HG03439 (cell line): Measurements from ENCODE around the gene OAS1.
"Not testable (repeated sequence)": the region's sequence is repeated elsewhere in the genome, so short reads cannot be mapped to it uniquely, and the experiment has no call there.

ENCODE experiments used
- ATAC-seq: cut with Tn5 transposase; IDR thresholded peaks from one replicate; pipeline ENCODE4 v1.9.1; 2021; ENCODE audit warnings: mild to moderate bottlenecking, moderate library complexity; ENCODE audit not compliant: unreplicated experiment

The OAS1 gene

DNA sequence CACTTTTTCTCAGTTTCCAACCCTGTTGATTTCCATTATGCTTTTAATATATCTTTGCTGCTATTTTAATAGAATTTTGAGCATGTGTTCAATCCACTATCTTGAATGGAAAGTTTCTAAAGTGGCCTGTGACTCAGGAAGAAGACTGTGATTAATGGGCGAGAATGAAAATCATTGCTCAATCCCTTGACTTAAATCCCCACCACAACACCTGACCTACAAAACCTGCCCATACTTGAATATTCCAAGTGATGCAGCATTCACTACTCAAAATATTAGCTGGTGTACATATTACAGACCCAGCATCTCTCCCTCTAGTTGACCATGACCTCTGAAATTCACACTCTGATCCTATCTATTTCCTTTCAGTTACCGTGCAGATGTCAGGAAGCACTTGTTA lies 30.2 kb downstream of the OAS1 start:
- ATAC-seq: no peak

DNA sequence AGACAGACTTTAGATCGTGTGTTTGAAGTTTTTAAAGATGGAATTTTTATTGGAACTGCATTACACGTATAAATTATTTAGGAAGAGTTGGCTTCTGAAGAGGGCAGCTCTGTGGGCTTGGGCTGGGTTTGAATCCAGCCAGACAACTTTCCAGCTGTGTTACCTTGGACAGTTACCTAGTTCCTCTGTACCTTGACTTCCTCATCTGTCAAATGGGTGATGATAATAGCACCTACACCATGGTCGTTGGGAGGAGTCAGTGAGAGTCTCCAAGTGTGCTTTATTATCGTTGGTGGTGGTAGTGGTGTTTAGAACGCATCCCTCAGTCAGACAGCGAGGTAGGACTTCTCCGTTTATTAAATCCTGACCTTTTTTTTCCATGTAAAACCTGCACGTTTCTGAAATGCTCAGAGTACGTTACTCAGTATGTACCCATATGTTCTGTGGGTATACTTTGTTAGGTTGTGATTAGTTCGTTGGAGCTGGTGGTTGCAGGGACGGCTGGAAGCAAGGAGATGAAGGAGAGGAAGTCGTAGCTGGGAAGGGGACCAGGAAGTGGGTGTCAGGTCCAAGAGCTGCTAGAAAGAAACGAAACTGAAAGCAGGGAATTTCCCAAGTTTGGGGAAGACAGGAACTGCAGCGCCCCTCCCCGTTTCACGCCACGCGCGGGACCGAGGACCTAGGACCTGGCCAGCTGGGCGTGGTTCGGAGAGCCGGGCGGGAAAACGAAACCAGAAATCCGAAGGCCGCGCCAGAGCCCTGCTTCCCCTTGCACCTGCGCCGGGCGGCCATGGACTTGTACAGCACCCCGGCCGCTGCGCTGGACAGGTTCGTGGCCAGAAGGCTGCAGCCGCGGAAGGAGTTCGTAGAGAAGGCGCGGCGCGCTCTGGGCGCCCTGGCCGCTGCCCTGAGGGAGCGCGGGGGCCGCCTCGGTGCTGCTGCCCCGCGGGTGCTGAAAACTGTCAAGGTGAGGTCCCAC lies 31.3 kb downstream of the OAS1 start, which contains the start of gene OAS3:
Gene OAS3 (plus strand): TSS at position 734 of the 979 bp plus-strand sequence. CDS start 57 bp downstream, at position 791.
- ATAC-seq: no peak

DNA sequence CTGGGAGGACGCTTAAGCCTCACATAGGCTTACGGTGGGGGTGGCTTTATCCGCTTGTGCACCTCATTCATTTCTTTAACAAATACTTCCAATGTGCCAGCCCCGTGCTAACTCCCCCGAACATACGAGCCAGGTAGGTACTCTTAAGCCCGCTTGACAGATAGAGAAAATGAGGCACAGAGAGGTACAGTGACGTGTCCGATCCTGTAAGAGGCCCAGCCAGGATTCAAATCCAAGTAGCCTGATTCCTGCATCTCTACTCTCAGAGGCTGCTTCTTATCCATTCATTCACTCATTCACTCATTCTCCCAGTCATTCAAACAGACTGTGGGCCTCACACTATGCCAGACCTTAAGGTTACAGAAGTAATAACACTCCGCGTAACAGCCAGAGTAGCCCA lies 32.0 kb downstream of the OAS1 start:
- no peak for ATAC-seq

DNA sequence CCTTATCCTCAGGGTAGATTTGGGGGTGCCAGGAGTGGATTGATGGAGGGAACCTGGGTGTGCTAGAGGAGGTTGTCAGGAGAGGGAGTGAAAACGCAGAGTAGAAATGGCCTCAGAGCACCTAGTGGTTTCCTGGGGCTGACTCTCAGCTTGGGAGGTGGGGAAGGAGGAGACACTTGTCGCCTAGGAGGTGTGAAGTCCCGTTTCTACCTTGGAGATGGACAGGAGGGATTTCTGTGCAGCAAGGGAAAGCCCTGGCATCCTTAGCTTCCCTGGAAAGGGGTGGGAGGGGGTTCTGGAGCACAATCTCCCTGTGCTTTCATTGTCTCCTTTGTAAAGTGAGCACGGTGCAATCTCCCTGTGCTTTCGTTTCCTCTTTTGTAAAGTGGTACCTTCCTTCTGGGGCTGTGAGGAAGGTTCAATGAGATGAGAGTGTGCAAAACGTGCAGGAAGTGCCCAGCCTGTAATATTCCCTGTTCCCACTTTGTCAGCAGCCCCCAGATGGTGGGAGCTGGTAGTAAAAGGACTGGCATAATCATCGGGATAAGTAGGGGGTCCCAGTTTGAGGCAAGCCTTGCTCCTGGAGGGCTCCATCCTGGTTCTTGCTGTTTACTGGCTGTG lies 33.1 kb downstream of the OAS1 start:
- no peak for ATAC-seq

DNA sequence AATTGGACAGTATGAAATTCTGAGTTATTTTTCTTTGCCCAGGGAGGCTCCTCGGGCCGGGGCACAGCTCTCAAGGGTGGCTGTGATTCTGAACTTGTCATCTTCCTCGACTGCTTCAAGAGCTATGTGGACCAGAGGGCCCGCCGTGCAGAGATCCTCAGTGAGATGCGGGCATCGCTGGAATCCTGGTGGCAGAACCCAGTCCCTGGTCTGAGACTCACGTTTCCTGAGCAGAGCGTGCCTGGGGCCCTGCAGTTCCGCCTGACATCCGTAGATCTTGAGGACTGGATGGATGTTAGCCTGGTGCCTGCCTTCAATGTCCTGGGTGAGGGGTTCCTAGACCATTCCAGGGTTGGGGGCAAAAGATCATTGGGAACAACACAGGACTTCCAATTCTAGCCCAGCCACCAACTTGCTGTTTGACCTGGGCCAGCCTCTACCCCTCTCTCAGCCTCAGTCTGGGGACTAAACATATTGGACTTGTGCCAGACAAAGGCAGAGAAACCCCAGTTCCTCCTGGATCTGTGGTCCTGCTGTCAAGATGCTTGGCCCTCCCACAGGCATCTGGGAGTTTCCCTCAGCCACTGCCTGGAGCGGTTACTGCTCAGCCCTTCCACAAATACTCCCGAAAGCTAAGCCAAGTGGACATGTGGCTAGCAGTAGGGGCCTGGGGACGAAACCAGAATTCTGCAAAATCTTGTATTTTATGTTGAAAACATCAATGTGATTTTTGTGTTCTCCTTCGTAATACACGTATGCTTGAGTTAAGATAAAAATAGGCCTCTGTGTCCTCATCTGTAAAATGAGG lies 35.0 kb downstream of the OAS1 start:
- ATAC-seq: no peak

DNA sequence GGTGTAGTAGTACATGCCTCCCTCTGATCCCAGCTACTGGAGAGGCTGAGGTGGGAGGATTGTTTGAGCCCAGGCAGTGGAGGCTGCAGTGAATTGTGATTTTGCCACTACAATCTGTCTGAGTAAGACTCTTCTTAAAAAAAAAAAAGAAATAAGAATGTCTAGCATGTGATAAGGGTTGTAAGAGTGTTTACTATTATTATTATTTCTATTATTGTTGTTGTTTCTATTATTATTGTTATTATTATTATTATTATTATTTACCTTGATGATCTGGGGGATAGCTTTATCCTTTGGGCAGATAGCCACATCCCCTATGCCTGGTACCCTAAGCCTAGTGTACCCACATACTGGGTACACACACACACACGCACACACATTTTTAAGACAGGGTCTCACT lies 35.8 kb downstream of the OAS1 start:
- no peak for ATAC-seq

DNA sequence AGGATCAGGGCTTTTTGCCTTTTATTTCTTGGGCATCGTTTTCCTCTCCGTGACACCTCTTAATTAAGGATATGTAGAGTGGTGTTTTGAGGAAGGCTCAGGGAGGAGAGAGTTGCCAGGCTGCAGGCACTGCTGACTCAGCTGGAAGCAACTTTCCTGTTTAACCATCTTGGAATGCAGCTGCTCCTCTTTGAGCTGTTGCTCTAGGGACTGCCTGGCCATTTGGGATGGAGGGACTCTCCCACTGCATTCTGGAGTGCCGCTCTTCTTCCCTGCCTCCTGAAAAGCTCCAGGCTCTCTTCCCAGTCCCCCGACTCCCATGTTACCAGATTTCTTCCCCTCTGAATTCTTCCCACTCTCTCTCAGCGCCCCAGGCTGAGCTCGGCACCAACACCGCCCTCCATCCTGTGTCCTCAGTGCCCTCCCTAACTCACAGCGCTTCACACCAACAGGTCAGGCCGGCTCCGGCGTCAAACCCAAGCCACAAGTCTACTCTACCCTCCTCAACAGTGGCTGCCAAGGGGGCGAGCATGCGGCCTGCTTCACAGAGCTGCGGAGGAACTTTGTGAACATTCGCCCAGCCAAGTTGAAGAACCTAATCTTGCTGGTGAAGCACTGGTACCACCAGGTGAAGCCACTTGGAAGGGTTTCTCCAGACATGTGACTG lies 37.4 kb downstream of the OAS1 start:
- no peak for ATAC-seq

DNA sequence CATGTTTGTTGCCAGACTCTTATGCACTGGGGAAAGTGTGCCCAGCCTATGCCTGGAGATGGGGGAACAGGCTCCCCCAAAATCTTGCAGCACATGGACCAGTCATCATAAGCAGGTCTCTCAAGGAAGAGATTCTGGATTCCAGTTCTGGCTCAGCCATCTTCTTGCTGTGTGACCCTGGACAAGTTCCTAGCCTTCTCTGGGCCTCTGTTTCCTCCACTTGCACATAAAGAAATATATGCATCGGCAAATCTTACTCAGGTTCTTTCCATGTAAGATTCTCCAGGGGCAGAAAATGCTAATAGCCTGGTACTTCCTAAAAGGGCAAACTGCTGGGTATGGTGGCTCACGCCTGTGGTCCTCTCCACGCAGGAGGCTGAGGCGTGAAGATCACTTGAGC lies 38.8 kb downstream of the OAS1 start:
- no peak for ATAC-seq

DNA sequence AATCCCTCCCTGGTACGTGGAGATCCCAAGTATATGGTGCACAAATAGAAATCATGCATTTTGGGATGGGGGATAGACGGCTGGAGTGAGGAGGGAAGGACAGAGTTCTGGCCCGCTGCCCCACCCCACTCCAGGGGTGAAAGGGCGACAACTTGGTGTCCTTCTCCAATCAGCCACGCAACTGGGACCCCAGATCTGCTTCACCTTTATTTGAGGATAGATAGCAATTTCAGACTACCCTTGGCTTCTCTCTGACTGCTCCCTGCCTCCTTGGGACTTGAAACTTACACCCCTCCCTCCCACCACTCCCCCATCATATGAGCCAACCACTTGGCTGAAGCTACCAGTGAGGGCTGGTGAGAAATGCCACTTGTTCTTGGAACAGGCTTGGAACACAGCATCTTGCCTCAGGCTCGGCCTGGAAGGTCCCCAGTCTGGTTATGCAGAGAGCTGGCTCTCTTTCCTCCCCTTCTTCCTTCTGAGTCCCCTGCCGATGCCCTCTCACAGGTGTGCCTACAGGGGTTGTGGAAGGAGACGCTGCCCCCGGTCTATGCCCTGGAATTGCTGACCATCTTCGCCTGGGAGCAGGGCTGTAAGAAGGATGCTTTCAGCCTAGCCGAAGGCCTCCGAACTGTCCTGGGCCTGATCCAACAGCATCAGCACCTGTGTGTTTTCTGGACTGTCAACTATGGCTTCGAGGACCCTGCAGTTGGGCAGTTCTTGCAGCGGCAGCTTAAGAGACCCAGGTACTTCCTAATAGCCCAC lies 39.7 kb downstream of the OAS1 start:
- no peak for ATAC-seq

DNA sequence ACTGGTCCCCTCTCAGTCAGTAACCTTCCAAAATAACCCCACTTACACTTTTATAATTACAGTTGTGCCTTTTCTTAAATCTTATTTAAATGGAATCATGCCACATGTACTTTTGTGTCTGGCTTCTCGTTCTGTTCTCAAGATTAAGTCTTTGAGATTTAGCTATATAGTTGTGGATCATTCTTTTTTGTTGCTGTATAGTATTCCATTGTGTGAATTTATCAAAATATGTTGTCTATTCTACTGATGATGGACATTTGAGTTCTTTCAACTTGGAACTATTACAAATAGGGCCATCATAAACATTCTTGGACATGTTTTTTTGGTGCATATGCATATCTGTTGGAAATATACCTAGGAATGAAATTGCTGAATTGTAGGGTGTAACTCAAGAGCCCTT lies 40.6 kb downstream of the OAS1 start:
- ATAC-seq: no peak

DNA sequence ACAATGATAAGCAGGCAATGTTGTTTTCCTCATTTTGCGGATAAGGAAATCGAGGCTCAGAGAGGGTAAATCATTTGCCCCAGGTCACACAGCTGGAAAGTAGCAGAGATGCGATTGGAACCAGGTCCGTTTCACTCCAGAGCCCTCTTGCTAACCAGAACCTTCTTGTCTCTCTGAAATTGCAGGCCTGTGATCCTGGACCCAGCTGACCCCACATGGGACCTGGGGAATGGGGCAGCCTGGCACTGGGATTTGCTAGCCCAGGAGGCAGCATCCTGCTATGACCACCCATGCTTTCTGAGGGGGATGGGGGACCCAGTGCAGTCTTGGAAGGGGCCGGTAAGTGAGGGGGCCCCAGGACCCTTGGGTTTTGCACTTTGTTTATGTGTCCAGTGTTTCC lies 41.0 kb downstream of the OAS1 start:
- no peak for ATAC-seq

DNA sequence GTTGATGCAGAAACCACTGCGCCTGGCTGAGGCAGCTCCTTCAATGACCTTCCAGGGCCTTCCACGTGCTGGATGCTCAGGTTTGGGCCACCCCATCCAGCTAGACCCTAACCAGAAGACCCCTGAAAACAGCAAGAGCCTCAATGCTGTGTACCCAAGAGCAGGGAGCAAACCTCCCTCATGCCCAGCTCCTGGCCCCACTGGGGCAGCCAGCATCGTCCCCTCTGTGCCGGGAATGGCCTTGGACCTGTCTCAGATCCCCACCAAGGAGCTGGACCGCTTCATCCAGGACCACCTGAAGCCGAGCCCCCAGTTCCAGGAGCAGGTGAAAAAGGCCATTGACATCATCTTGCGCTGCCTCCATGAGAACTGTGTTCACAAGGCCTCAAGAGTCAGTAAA lies 42.0 kb downstream of the OAS1 start:
- no peak for ATAC-seq

DNA sequence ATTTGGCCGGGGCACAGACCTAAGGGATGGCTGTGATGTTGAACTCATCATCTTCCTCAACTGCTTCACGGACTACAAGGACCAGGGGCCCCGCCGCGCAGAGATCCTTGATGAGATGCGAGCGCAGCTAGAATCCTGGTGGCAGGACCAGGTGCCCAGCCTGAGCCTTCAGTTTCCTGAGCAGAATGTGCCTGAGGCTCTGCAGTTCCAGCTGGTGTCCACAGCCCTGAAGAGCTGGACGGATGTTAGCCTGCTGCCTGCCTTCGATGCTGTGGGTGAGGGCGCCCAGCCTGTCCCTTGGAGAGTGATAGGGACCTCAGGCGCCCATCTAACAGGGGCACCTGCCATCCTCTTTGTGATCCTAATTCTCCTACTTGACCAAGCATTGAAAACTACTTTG lies 43.9 kb downstream of the OAS1 start:
- ATAC-seq: no peak

DNA sequence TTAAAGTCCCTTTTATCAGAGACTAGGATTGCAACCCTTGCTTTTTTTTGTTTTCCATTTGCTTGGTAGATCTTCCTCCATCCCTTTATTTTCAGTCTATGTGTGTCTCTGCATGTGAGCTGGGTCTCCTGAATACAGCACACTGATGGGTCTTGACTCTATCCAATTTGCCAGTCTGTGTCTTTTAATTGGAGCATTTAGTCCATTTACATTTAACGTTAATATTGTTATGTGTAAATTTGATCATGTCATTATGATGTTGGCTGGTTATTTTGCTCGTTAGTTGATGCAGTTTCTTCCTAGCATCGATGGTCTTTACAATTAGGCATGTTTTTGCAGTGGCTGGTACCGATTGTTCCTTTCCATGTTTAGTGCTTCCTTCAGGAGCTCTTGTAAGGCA lies 50.4 kb downstream of the OAS1 start:
- ATAC-seq: not testable (repeated sequence)

DNA sequence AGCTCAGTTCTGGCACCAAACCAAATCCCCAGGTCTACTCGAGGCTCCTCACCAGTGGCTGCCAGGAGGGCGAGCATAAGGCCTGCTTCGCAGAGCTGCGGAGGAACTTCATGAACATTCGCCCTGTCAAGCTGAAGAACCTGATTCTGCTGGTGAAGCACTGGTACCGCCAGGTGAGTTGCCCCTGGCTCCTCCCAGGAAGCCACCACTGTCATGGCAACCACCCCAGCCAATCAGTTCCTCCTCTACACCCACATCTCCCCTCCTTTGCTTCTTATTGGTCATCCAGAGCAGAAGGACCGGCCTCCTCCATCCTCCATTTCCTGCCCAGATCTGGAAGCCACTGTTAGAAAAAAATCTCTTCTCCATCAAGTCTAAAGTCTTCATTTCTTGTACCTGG lies 54.3 kb downstream of the OAS1 start:
- ATAC-seq: no peak

DNA sequence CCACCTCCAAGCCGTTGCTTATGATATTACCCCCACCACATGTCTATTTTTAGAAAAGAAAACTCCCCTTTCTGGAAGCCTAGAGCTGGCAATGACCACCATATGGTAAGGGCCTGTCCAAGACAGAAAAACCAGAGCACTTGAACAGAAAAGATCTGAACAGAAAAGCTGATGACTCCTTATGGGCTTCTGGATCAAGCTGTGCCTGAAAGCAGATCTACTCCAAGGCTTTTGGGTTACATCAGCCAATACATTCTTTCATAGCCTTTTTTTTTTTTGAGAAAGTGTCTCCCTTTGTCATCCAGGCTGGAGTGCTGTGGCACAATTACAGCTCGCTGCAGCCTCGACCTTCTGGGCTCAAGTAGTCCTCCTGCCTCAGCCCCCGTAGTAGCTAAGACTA lies 54.8 kb downstream of the OAS1 start:
- ATAC-seq: no peak

DNA sequence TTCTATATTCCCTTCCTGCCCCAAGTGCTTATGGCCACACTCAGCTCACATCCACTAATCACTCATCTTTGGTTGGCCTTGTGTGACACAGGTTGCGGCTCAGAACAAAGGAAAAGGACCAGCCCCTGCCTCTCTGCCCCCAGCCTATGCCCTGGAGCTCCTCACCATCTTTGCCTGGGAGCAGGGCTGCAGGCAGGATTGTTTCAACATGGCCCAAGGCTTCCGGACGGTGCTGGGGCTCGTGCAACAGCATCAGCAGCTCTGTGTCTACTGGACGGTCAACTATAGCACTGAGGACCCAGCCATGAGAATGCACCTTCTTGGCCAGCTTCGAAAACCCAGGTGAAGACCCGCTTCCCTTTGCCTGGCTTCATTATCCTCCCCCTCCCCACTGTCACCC lies 55.8 kb downstream of the OAS1 start:
- no peak for ATAC-seq

DNA sequence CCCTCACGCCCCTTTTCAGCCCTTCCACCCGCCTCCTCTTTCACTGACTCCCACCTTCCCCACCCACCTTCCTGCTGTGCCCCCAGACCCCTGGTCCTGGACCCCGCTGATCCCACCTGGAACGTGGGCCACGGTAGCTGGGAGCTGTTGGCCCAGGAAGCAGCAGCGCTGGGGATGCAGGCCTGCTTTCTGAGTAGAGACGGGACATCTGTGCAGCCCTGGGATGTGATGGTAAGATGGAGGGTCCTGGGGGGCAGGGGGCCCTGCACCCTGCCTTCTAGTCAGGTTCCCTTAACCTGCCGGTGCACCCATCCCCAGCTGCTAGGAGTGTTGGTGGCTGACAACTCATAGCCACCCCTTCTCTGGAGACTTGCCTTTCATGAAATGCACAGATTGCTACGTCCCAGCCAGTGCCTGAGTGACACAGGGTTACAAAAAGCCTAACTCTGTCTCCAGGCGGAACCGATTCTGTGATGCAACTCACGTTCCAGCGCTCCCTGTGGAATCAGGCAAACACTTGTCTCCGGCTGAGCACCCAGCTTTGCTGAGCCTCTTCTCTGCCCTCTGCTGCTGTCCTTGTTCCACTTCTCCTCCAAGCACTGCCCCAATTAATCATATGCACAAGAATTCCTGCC lies 56.6 kb downstream of the OAS1 start:
- ATAC-seq: no peak

DNA sequence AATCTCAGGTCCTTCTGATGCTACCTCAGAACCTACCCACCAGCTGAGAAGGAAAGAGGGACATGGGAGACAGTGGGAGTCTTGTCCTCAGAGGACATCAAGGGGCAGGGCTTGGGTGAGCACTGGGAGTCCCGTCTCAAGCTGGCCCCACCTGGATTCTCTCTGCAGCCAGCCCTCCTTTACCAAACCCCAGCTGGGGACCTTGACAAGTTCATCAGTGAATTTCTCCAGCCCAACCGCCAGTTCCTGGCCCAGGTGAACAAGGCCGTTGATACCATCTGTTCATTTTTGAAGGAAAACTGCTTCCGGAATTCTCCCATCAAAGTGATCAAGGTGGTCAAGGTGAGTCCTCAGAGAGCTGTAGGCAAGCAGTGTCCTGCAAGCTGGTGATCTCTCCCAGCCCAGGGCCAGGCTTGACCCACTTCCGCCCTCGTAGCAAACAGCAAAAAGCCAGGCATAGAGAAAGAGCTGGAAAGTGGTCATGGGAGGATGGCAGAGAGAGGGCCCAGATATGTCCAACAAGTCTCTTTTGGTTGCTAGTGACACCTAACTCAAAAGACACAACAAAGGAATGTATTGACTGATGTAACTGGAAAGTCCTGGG lies 57.4 kb downstream of the OAS1 start:
- no peak for ATAC-seq
